PC-3 (cell line): Measurements from ENCODE around the gene GNAZ. TPM values are rescaled to one million over a fixed set of nuclear protein-coding genes. Genes with fewer than 3 reads are reported as not detected.

Experiments
- ATAC-seq: fragments of 200-7000 bp; cut with Tn5 transposase; 2 replicates; pipeline ENCODE4 v1.9.1; 2020; ENCODE audit warnings: mild to moderate bottlenecking, moderate library complexity
- BruUV-seq: library from RNA; stranded (reverse); fragments of 400-500 nt; replicated peaks from 2 replicates; lab custom pipeline; 2021; lab: Mats Ljungman, UMichigan
- CTCF ChIA-PET: fragments of 300-600 bp; sonication (Branson Sonifier 250); formaldehyde crosslinking; loops from one replicate; lab custom pipeline; 2022; ENCODE audit warnings: antibody characterized with exemption; lab: Charles Lee
- POLR2A ChIA-PET: fragments of 300-600 bp; sonication (Branson Sonifier 250); formaldehyde crosslinking; loops from one replicate; lab custom pipeline; 2022; ENCODE audit warnings: antibody characterized with exemption; ENCODE audit not compliant: unreplicated experiment; lab: Charles Lee
- DNase-seq: peaks from one replicate; pipeline ENCODE4 v3.0.0-alpha.2; 2015
- H2AFZ ChIP-seq: fragments of 300-600 bp; sonication (generic); 2 replicates; pipeline ENCODE4 v1.6.0; 2016; ENCODE audit warnings: antibody characterized with exemption, low read length
- H3F3A ChIP-seq: fragments of 300-600 bp; sonication (generic); one replicate; pipeline ENCODE4 v1.6.0; 2017; ENCODE audit warnings: antibody characterized with exemption, low read length, control low read depth, mild to moderate bottlenecking; ENCODE audit not compliant: unreplicated experiment
- H3K27ac ChIP-seq: fragments of 300-600 bp; sonication (generic); 2 replicates; pipeline ENCODE4 v1.5.1; 2016; ENCODE audit warnings: mild to moderate bottlenecking, low read length
- H3K27me3 ChIP-seq: fragments of 300-600 bp; sonication (generic); 2 replicates; pipeline ENCODE4 v1.6.1; 2016; ENCODE audit warnings: low read length, mixed read lengths
- H3K36me3 ChIP-seq: fragments of 300-600 bp; sonication (generic); 2 replicates; pipeline ENCODE4 v1.6.1; 2016; ENCODE audit warnings: low read depth, mixed run types, low read length, mixed read lengths
- H3K4me1 ChIP-seq: fragments of 300-600 bp; sonication (generic); 2 replicates; pipeline ENCODE4 v1.5.1; 2016; ENCODE audit warnings: low read length; ENCODE audit not compliant: insufficient read depth
- H3K4me2 ChIP-seq: fragments of 300-600 bp; sonication (generic); 2 replicates; pipeline ENCODE4 v1.6.0; 2016; ENCODE audit warnings: low read length
- H3K4me3 ChIP-seq: fragments of 300-600 bp; sonication (generic); 2 replicates; pipeline ENCODE4 v1.5.1; 2016; ENCODE audit warnings: mild to moderate bottlenecking, low read length, mixed read lengths
- H3K79me2 ChIP-seq: fragments of 300-600 bp; sonication (generic); 2 replicates; pipeline ENCODE4 v1.6.1; 2017; ENCODE audit warnings: low read length, mixed read lengths
- H3K9ac ChIP-seq: fragments of 300-600 bp; sonication (generic); 2 replicates; pipeline ENCODE4 v1.6.0; 2016; ENCODE audit warnings: mild to moderate bottlenecking, low read length
- H3K9me2 ChIP-seq: fragments of 300-600 bp; sonication (generic); replicated peaks from 2 replicates; pipeline ENCODE4 v1.6.1; 2016; ENCODE audit warnings: mixed run types, low read length, mixed read lengths
- H3K9me3 ChIP-seq: fragments of 300-600 bp; sonication (generic); 2 replicates; pipeline ENCODE4 v1.6.1; 2016; ENCODE audit warnings: low read length, mixed read lengths
- H4K20me1 ChIP-seq: fragments of 300-600 bp; sonication (generic); 2 replicates; pipeline ENCODE4 v1.6.1; 2016; ENCODE audit warnings: low read length, mixed read lengths
- EZH2 ChIP-seq: fragments of 300-600 bp; sonication (generic); IDR thresholded peaks from one replicate; pipeline ENCODE4 v1.6.1; 2017; ENCODE audit warnings: antibody characterized with exemption, mild to moderate bottlenecking, low read length; ENCODE audit not compliant: unreplicated experiment
- EZH2phosphoT487 ChIP-seq: fragments of 300-600 bp; sonication (generic); IDR thresholded peaks from 2 replicates; pipeline ENCODE4 v1.6.1; 2018; ENCODE audit warnings: mild to moderate bottlenecking, antibody characterized with exemption, low read length, borderline replicate concordance
- intact Hi-C: fragments of 100-400 bp; cut with micrococcal nuclease; formaldehyde crosslinking; loops from 2 replicates; pipeline ENCODE4 v1.9.0; 2023
- total RNA-seq: library from RNA; depleted of rRNA; stranded (reverse); fragments of >200 nt; gene quantifications from 2 replicates; pipeline ENCODE4 v1.2.3, GENCODE V29; 2014
- TF ChIP-seq, protein P1 (sequence below): fragments of 300-600 bp; sonication (generic); conservative IDR thresholded peaks from 2 replicates; pipeline ENCODE4 v1.5.1; 2017; ENCODE audit warnings: antibody characterized with exemption, low read depth, mild to moderate bottlenecking, low read length

GNAZ gene
- total RNA-seq, 1 experiment from 2014 or later: 14.4 TPM

DNA sequence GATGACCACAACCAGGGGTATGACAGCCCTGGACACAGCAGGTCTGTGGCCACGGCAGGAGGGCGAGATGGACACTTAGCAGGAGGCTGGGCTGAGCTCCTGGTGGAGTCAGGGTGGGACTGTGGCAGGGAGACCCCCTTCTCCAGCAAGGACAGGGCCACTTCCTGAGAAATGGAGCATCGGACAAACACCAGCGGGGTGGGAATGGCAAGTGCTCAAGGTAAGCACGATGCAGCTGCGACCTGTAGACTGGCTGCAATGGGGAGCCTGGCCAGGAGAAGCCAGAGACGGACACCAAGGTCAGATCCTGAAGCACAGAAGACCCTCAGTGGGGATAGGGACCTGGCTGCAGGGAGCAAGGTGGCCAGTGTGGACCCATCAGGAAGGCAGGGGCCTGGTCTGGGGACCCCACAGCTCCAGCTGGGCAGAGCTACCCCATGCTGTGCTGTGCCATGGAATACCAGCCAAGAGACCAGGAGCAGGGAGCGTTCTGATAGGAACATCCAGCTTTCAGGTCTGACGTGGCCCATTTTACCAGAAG lies 42.2 kb downstream of the GNAZ start:
- H3K27ac ChIP-seq: no peak overlapping the region
- ATAC-seq (no peak), DNase-seq (no peak)
- no peaks in the 10 kb centered on the region for H3K4me1 ChIP-seq
- no peaks in the 10 kb centered on the region for H3K36me3 ChIP-seq
- H3K27me3 ChIP-seq: no peaks in the 10 kb centered on the region
- ChIA-PET POLR2A (no interaction called here), CTCF (no interaction called here)
- intact Hi-C loops: no loop called here
- BruUV-seq: no TSS peak
- no peaks in the 10 kb centered on the region for H3F3A ChIP-seq
- no peaks in the 10 kb centered on the region for H3K9me2 ChIP-seq
- no peak overlapping the region for H3K4me2 ChIP-seq
- no peak overlapping the region for H2AFZ ChIP-seq
- H3K9ac ChIP-seq: no peak overlapping the region
- H3K4me3 ChIP-seq: no peak overlapping the region
- no peaks in the 10 kb centered on the region for H3K79me2 ChIP-seq
- H3K9me3 ChIP-seq: no peaks in the 10 kb centered on the region
- TF ChIP-seq EZH2phosphoT487: no peak
- TF ChIP-seq, protein P1, sequence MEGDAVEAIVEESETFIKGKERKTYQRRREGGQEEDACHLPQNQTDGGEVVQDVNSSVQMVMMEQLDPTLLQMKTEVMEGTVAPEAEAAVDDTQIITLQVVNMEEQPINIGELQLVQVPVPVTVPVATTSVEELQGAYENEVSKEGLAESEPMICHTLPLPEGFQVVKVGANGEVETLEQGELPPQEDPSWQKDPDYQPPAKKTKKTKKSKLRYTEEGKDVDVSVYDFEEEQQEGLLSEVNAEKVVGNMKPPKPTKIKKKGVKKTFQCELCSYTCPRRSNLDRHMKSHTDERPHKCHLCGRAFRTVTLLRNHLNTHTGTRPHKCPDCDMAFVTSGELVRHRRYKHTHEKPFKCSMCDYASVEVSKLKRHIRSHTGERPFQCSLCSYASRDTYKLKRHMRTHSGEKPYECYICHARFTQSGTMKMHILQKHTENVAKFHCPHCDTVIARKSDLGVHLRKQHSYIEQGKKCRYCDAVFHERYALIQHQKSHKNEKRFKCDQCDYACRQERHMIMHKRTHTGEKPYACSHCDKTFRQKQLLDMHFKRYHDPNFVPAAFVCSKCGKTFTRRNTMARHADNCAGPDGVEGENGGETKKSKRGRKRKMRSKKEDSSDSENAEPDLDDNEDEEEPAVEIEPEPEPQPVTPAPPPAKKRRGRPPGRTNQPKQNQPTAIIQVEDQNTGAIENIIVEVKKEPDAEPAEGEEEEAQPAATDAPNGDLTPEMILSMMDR: no peak
- TF ChIP-seq EZH2: no peak
- H4K20me1 ChIP-seq: no peaks in the 10 kb centered on the region

DNA sequence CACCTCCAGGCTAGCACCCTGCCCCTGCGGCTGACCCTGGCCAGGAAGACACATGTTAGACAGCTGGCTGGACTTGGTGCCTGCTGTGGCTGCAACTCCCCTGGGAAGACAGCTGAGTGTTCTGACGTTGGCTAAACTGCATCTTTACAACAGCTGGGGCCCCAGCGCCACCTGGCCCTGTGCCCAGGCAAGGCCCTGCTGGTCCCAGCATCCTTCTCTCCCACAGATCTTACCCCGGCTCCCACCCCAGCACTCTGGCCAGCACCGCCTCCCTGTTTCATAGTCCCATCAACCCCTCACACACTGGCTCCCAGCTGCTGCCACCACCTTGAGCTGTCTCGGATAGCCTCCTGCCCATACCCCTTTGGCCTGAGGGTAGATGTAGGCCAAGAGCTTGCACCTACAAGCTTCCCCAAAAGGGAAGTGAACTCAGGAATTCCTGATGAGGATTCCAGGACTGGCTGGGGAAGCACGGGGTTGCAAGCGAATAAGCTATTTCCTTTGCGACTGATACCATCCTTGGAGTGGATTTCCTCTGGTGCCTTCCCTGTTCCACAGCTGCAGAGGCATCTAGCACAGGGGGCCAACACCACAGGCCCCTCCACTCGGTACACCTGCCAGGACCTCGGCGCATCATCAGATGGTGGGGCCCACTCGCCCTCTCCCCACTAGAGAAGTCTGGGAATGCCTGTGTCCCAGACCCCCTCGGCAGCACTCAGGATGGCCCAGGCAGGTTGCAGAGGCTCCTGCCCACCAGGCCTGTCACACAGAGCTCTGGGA lies 42.9 kb downstream of the GNAZ start:
- Histone ChIP-seq H3K9me2 (no peaks in the 10 kb centered on the region), H3K79me2 (no peaks in the 10 kb centered on the region), H3K9me3 (no peaks in the 10 kb centered on the region), H4K20me1 (no peaks in the 10 kb centered on the region), H3K9ac (no peak overlapping the region), H3K4me3 (no peak overlapping the region), H3K4me1 (no peaks in the 10 kb centered on the region), H3F3A (no peaks in the 10 kb centered on the region), H3K27ac (no peak overlapping the region), H3K27me3 (no peaks in the 10 kb centered on the region), H3K4me2 (no peak overlapping the region), H2AFZ (no peak overlapping the region), H3K36me3 (no peaks in the 10 kb centered on the region)
- no TSS peak for BruUV-seq
- ChIA-PET POLR2A (interaction anchor here (0.5 kb wide), 1 partner anchor 147 kb away, joined by 6 read pairs; no protein-coding TSS in a partner anchor), CTCF (no interaction called here)
- intact Hi-C loops: no loop called here
- TF ChIP-seq EZH2phosphoT487 (no peak), EZH2 (no peak)
- TF ChIP-seq, protein P1: no peak
- ATAC-seq (no peak), DNase-seq (no peak)
